H1 (cell line): Measurements from ENCODE around the gene TTC33. TPM values are rescaled to one million over a fixed set of nuclear protein-coding genes. Genes with fewer than 3 reads are reported as not detected.

ENCODE experiments used
- CTCF ChIA-PET: fragments of 300-600 bp; sonication (Branson Sonifier 250); formaldehyde crosslinking; loops from one replicate; lab custom pipeline; 2021; ENCODE audit not compliant: partially characterized antibody; lab: Charles Lee
- POLR2A ChIA-PET: fragments of 300-600 bp; sonication (Branson Sonifier 250); formaldehyde crosslinking; loops from one replicate; lab custom pipeline; 2021; ENCODE audit warnings: inconsistent platforms; ENCODE audit not compliant: partially characterized antibody; lab: Charles Lee
- DNase-seq, 2 experiments: peaks; one replicate each; pipeline versions ENCODE4 v3.0.0 to v3.0.0-alpha.2; 2010 to 2022; ENCODE audit warnings: low spot score in 2 of 2, low read depth in 1 of 2, mixed read lengths in 1 of 2
- FAIRE-seq: peaks from 2 replicates; lab custom pipeline; 2011; peaks lifted over from hg19 to GRCh38; lab: Jason Lieb, UNC
- H2AFZ ChIP-seq: 2 replicates; pipeline ENCODE4 v1.8.1; 2012; ENCODE audit warnings: low read length, inconsistent platforms
- H2AK5ac ChIP-seq: 2 replicates; pipeline ENCODE4 v1.6.1; 2013; ENCODE audit warnings: low read depth, low read length
- H2BK120ac ChIP-seq: replicated peaks from 2 replicates; pipeline ENCODE3; 2013; ENCODE audit warnings: low read depth, low read length, inconsistent platforms
- H2BK12ac ChIP-seq: 2 replicates; pipeline ENCODE4 v1.6.1; 2013; ENCODE audit warnings: low read depth, low read length
- H2BK15ac ChIP-seq: 2 replicates; pipeline ENCODE4 v1.6.1; 2013; ENCODE audit warnings: low read length
- H2BK20ac ChIP-seq: 2 replicates; pipeline ENCODE4 v1.6.1; 2013; ENCODE audit warnings: low read length
- H2BK5ac ChIP-seq: 2 replicates; pipeline ENCODE4 v1.6.1; 2013; ENCODE audit warnings: low read depth, low read length
- H3K14ac ChIP-seq: 2 replicates; pipeline ENCODE4 v1.6.1; 2013; ENCODE audit warnings: inconsistent platforms; ENCODE audit not compliant: insufficient read length
- H3K18ac ChIP-seq: 2 replicates; pipeline ENCODE4 v1.6.1; 2013; ENCODE audit warnings: low read length; ENCODE audit errors: extremely low read depth
- H3K23ac ChIP-seq: 2 replicates; pipeline ENCODE4 v1.6.1; 2013; ENCODE audit warnings: inconsistent platforms; ENCODE audit not compliant: insufficient read length
- H3K23me2 ChIP-seq: 2 replicates; pipeline ENCODE4 v1.6.1; 2013; ENCODE audit warnings: low read depth, low read length
- H3K27ac ChIP-seq: 2 replicates; pipeline ENCODE4 v1.6.1; 2011; ENCODE audit warnings: low read depth, low read length, inconsistent platforms
- H3K27me3 ChIP-seq, 4 experiments: replicated peaks in 1 of 4; 1 replicate in 1 of 4; 2 replicates in 3 of 4; pipeline versions ENCODE4 v1.6.1 to v1.8.1; 2011 to 2013; ENCODE audit warnings: low read length in 3 of 4, mild to moderate bottlenecking in 3 of 4, inconsistent platforms in 2 of 4, mixed read lengths in 2 of 4, moderate library complexity in 1 of 4; ENCODE audit not compliant: control insufficient read depth in 3 of 4, insufficient read depth in 3 of 4; ENCODE audit errors: extremely low read depth in 1 of 4
- H3K36me3 ChIP-seq, 4 experiments: 2 replicates each; pipeline versions ENCODE4 v1.6.1 to v1.8.1; 2011 to 2013; ENCODE audit warnings: mild to moderate bottlenecking in 4 of 4, low read length in 3 of 4, moderate library complexity in 2 of 4, control low read depth in 1 of 4, inconsistent platforms in 1 of 4; ENCODE audit not compliant: insufficient read depth in 4 of 4, control insufficient read depth in 2 of 4
- H3K4ac ChIP-seq: replicated peaks from 2 replicates; pipeline ENCODE3; 2013; ENCODE audit warnings: low read length, low read depth, mixed read lengths, inconsistent platforms; ENCODE audit not compliant: insufficient read length
- H3K4me1 ChIP-seq, 4 experiments: replicated peaks in 1 of 4; 1 replicate in 1 of 4; 2 replicates in 3 of 4; pipeline versions ENCODE4 v1.6.1 to v1.8.1; 2011 to 2013; ENCODE audit warnings: low read length in 3 of 4, inconsistent platforms in 2 of 4, mixed read lengths in 1 of 4; ENCODE audit not compliant: insufficient read depth in 4 of 4, control insufficient read depth in 3 of 4
- H3K4me2 ChIP-seq, 2 experiments: 2 replicates each; pipeline versions ENCODE4 v1.6.1 to v1.8.1; 2011 to 2013; ENCODE audit warnings: low read depth in 2 of 2, low read length in 2 of 2, control low read depth in 1 of 2, inconsistent platforms in 1 of 2, mild to moderate bottlenecking in 1 of 2; ENCODE audit not compliant: insufficient read depth in 1 of 2
- H3K4me3 ChIP-seq, 4 experiments: fragments of 200-600, 300-600 bp in 1 of 4; sonication (generic), shearing (Covaris generic), sonication (Bioruptor Twin) in 1 of 4; 2 replicates each; pipeline versions ENCODE4 v1.5.1 to v1.8.1; 2011 to 2016; ENCODE audit warnings: low read length in 4 of 4, low read depth in 3 of 4, control low read depth in 2 of 4, inconsistent platforms in 2 of 4, mild to moderate bottlenecking in 2 of 4, mixed read lengths in 1 of 4, moderate library complexity in 1 of 4; ENCODE audit not compliant: insufficient read depth in 2 of 4; ENCODE audit errors: extremely low read depth in 1 of 4
- H3K56ac ChIP-seq: replicated peaks from 2 replicates; pipeline ENCODE3; 2013; ENCODE audit warnings: low read depth, mild to moderate bottlenecking, mixed read lengths, low read length, inconsistent platforms; ENCODE audit not compliant: insufficient read length
- H3K79me1 ChIP-seq: 2 replicates; pipeline ENCODE4 v1.6.1; 2013; ENCODE audit warnings: low read depth, low read length, control low read depth
- H3K79me2 ChIP-seq, 2 experiments: 2 replicates each; pipeline versions ENCODE4 v1.6.1 to v1.8.1; 2012 to 2013; ENCODE audit warnings: low read length in 2 of 2, mild to moderate bottlenecking in 2 of 2, inconsistent platforms in 1 of 2; ENCODE audit not compliant: insufficient read depth in 2 of 2, control insufficient read depth in 1 of 2
- H3K9ac ChIP-seq, 4 experiments: replicated peaks in 1 of 4; 1 replicate in 1 of 4; 2 replicates in 3 of 4; pipeline versions ENCODE4 v1.6.1 to v1.8.1; 2011 to 2013; ENCODE audit warnings: low read depth in 3 of 4, low read length in 3 of 4, control low read depth in 2 of 4, mild to moderate bottlenecking in 2 of 4, moderate library complexity in 2 of 4, inconsistent platforms in 1 of 4; ENCODE audit errors: extremely low read depth in 1 of 4
- H3K9me3 ChIP-seq, 2 experiments: 2 replicates each; pipeline versions ENCODE4 v1.6.1 to v1.8.1; 2012 to 2013; ENCODE audit warnings: mild to moderate bottlenecking in 2 of 2, moderate library complexity in 2 of 2, control low read depth in 1 of 2, inconsistent platforms in 1 of 2, low read depth in 1 of 2, low read length in 1 of 2, mixed read lengths in 1 of 2; ENCODE audit not compliant: insufficient read depth in 2 of 2
- H4K20me1 ChIP-seq, 2 experiments: replicated peaks in 1 of 2; 2 replicates each; pipeline versions ENCODE3 to v1.8.1; 2011 to 2013; ENCODE audit warnings: inconsistent platforms in 2 of 2, low read length in 2 of 2, mild to moderate bottlenecking in 1 of 2; ENCODE audit not compliant: insufficient read depth in 2 of 2, control insufficient read depth in 1 of 2
- H4K5ac ChIP-seq: 2 replicates; pipeline ENCODE4 v1.6.1; 2013; ENCODE audit warnings: low read length, low read depth, mixed read lengths, inconsistent platforms; ENCODE audit not compliant: insufficient read length
- H4K8ac ChIP-seq: 2 replicates; pipeline ENCODE4 v1.8.0; 2013; ENCODE audit warnings: mild to moderate bottlenecking, moderate library complexity, low read length, inconsistent platforms; ENCODE audit not compliant: insufficient read depth; ENCODE audit errors: extremely low read depth
- H4K91ac ChIP-seq: replicated peaks from 2 replicates; pipeline ENCODE3; 2013; ENCODE audit warnings: low read length, mixed read lengths, inconsistent platforms; ENCODE audit not compliant: insufficient read length
- ASH2L ChIP-seq: fragments of 200-600, 300-600 bp; sonication (generic); IDR thresholded peaks from one replicate; pipeline ENCODE4 v1.7.1; 2017; ENCODE audit warnings: low read length
- ATF2 ChIP-seq: IDR thresholded peaks from 2 replicates; pipeline ENCODE4 v1.6.1; 2012; ENCODE audit warnings: low read length, inconsistent platforms
- EZH2 ChIP-seq: fragments of 200-600 bp; sonication (generic); IDR thresholded peaks from 2 replicates; pipeline ENCODE4 v1.7.1; 2012; ENCODE audit warnings: low read depth, mild to moderate bottlenecking, moderate library complexity, low read length, inconsistent platforms; ENCODE audit not compliant: severe bottlenecking
- KDM5A ChIP-seq: fragments of 200-600 bp; IDR thresholded peaks from 2 replicates; pipeline ENCODE4 v1.7.1; 2012; ENCODE audit warnings: mild to moderate bottlenecking, low read length, inconsistent platforms, mixed read lengths
- RAD21 ChIP-seq, 2 experiments: IDR thresholded peaks in 1 of 2; conservative IDR thresholded peaks in 1 of 2; 2 replicates each; pipeline ENCODE4 v1.6.1; 2011; ENCODE audit warnings: low read depth in 2 of 2, low read length in 2 of 2, improper control_type of control experiment in 1 of 2, inconsistent platforms in 1 of 2, mild to moderate bottlenecking in 1 of 2, moderate library complexity in 1 of 2
- SRF ChIP-seq: IDR thresholded peaks from 2 replicates; pipeline ENCODE4 v1.6.1; 2011; ENCODE audit warnings: mild to moderate bottlenecking, low read depth, low read length, moderate library complexity
- TAF1 ChIP-seq: IDR thresholded peaks from 2 replicates; pipeline ENCODE4 v1.6.1; 2011; ENCODE audit warnings: mild to moderate bottlenecking, low read depth, low read length
- TEAD4 ChIP-seq: IDR thresholded peaks from 2 replicates; pipeline ENCODE4 v1.6.1; 2012; ENCODE audit warnings: low read depth, low read length, inconsistent platforms, mixed read lengths
- WGBS, 2 experiments: shearing (Covaris generic) in 1 of 2; methylation state at CpG; one replicate each; pipeline versions ENCODE4 v1.1.6 to v1.1.7; 2013 to 2015; ENCODE audit warnings: low lambda C conversion rate in 2 of 2, mixed read lengths in 2 of 2, inconsistent platforms in 1 of 2, low coverage in 1 of 2, missing lambda C conversion rate in 1 of 2; ENCODE audit not compliant: insufficient replicate concordance in 2 of 2, insufficient coverage in 1 of 2, insufficient read length in 1 of 2; ENCODE audit errors: extremely low coverage in 1 of 2, missing lambda C conversion rate in 1 of 2; 5-methylcytosine and 5-hydroxymethylcytosine counted together
- polyA plus RNA-seq, 7 experiments: library from polyadenylated mRNA; depleted of rRNA in 3 of 7; stranded (reverse) in 5 of 7; unstranded in 2 of 7; fragments of >200 nt in 5 of 7; fragments of 200-250 nt in 2 of 7; gene quantifications; 1 replicate in 5 of 7; 2 replicates in 1 of 7; 4 replicates in 1 of 7; pipeline versions ENCODE4 v1.2.1 to v1.2.3, GENCODE V29; 2011 to 2013; ENCODE audit warnings: missing spikeins in 2 of 7, mixed read lengths in 2 of 7
- total RNA-seq: library from RNA; stranded (reverse); fragmentation: NEBNext Ultra II Directional; extraction: Animal tissue kit (Norgen Biotek cat#: 25700); gene quantifications from 2 replicates; pipeline ENCODE4 v1.2.1, GENCODE V29; 2021

Gene TTC33
- total and polyA plus RNA-seq, 2 of the 8 experiments (the other 6 are each of a cell fraction or from before 2014, with no cell fraction given): 1.2 to 12.6 TPM

GRCh38 chr5:40464511-40464910 lies 291.2 kb downstream of the TTC33 start:
- no peak overlapping the region for H2BK5ac ChIP-seq
- no peak overlapping the region for H3K23ac ChIP-seq
- no peak overlapping the region for H4K91ac ChIP-seq
- H3K56ac ChIP-seq: no peak overlapping the region
- H3K79me2 ChIP-seq: no peaks in the 10 kb centered on the region
- ChIA-PET CTCF (interaction anchor here (1.2 to 1.4 kb wide), 2 partner anchors 8 to 33 kb away, joined by 3 read pairs; no protein-coding TSS in a partner anchor), POLR2A (no interaction called here)
- WGBS, 2 experiments: 87% methylated on average over 4 of the region's 4 CpGs; no CpG with 5 or more reads in 1 of the 2 experiments
- H2BK12ac ChIP-seq: no peak overlapping the region
- no peak overlapping the region for H3K14ac ChIP-seq
- no peaks in the 10 kb centered on the region for H3K36me3 ChIP-seq
- FAIRE-seq (no peak), DNase-seq (no peak)
- H3K4me1 ChIP-seq: no peaks in the 10 kb centered on the region
- H2BK15ac ChIP-seq: no peak overlapping the region
- H3K27me3 ChIP-seq: no peaks in the 10 kb centered on the region
- no peak overlapping the region for H3K9ac ChIP-seq
- no peaks in the 10 kb centered on the region; a peak in 1 of 4 replicates for H3K9me3 ChIP-seq
- H3K79me1 ChIP-seq: no peaks in the 10 kb centered on the region
- no peak overlapping the region for H3K4ac ChIP-seq
- H4K5ac ChIP-seq: no peak overlapping the region
- TF ChIP-seq KDM5A: no peak
- TF ChIP-seq RAD21 (IDR thresholded peaks at IDR 0.05 in 1 of 2, conservative IDR thresholded peaks at IDR 0.05 in 1 of 2; ENCODE audit: low read depth in 2 of 2, low read length in 2 of 2): no peak
- TF ChIP-seq ATF2: no peak
- TF ChIP-seq EZH2: no peak
- TF ChIP-seq ASH2L: no peak
- TF ChIP-seq TAF1: no peak
- no peak for TF ChIP-seq TEAD4
- no peak for TF ChIP-seq SRF
- H2BK120ac ChIP-seq: no peak overlapping the region
- H3K4me3 ChIP-seq: no peak overlapping the region
- H3K23me2 ChIP-seq: no peaks in the 10 kb centered on the region
- no peak overlapping the region for H3K27ac ChIP-seq
- no peak overlapping the region for H3K4me2 ChIP-seq
- no peak overlapping the region for H3K18ac ChIP-seq
- H2BK20ac ChIP-seq: no peak overlapping the region
- no peak overlapping the region for H2AK5ac ChIP-seq
- no peak overlapping the region; the same call in 1 of the 2 replicates for H2AFZ ChIP-seq
- H4K8ac ChIP-seq: no peak overlapping the region
- H4K20me1 ChIP-seq: no peaks in the 10 kb centered on the region
